COR-L47 (cell line): ENCODE results near the gene OTULINL.

Experiments used
- DNase-seq: peaks from one replicate; lab custom pipeline; 2025; lab: John Stamatoyannopoulos, UW

Gene OTULINL

GRCh38 chr5:14600846-14601245, 19.3 kb downstream of the OTULINL start:
- DNase-seq, result no peak

GRCh38 chr5:14603141-14603540, 21.5 kb downstream of the OTULINL start:
- DNase-seq, result no peak

- DNase-seq, result no peak
Measured at GRCh38 chr5:14607104-14607503, 25.5 kb downstream of the OTULINL start.

GRCh38 chr5:14608169-14608568, 26.6 kb downstream of the OTULINL start:
- DNase-seq, result no peak

DNA sequence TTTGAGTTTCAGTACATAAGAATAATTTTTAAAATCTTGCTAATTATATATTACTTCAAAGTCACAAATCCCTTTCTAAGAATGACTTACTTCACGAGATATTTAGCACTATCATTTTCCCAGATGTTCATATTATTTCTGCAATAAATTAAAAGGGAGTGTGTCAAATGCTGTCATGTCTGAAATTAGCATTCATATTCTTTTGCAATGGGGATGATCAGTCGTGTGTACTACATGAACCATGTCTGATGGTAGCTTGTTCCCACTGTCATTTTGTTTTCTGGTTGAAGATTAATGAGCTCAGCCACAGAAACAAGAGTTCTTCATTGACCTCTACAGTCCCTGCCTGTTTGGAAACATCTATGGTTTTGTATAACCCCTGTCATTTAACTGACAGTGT, 30.1 kb downstream of the OTULINL start:
- no peak for DNase-seq

GRCh38 chr5:14614490-14614889, 32.9 kb downstream of the OTULINL start:
- DNase-seq, result no peak

- peak; percentile 18 for DNase-seq
Measured at GRCh38 chr5:14615365-14615764, 33.8 kb downstream of the OTULINL start.

GRCh38 chr5:14617441-14617840, 35.8 kb downstream of the OTULINL start:
- no peak for DNase-seq

DNA sequence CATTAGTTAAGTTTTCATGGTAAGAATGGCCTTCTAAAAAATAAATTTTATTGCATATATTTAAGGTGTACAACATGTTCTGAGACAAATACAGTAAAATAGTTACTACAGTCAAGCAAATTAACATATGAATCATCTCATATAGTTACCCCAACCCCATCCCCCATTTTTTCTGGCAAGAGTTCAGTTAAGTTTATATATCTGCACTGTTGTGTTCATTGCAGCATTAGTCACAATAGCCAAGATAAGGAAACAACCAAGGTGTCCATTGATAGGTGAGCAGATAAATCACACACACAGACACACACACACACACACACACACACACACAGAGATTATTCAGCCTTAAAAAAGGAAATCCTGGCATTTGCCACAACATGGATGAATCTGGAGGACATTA, 45.7 kb downstream of the OTULINL start:
- no peak for DNase-seq

DNA sequence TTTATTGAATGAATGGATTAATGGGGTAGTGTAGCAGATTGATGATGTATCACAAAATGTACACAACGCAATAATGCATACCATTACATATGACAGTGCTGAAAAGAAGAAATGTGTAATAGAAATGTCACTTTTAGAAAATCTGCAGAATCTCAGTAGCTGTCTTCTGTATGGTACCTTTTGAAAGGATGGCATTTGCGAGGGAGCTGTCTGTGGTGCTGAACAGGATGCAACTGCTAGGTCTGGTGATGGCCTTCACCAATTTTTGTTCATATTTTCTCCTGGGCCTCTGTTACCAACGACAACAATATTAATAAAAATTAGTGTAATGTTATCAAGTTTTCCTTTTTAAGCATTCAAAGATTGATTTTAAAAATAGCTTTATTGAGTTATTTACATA, 46.8 kb downstream of the OTULINL start:
- no peak for DNase-seq

- no peak for DNase-seq
Measured at GRCh38 chr5:14630671-14631070, 49.1 kb downstream of the OTULINL start.

GRCh38 chr5:14635656-14636055, 54.1 kb downstream of the OTULINL start:
- DNase-seq, result no peak

- DNase-seq, result no peak
Measured at GRCh38 chr5:14640765-14641164, 59.2 kb downstream of the OTULINL start.

- no peak for DNase-seq
Measured at GRCh38 chr5:14644623-14645237, 63.1 kb downstream of the OTULINL start.

DNA sequence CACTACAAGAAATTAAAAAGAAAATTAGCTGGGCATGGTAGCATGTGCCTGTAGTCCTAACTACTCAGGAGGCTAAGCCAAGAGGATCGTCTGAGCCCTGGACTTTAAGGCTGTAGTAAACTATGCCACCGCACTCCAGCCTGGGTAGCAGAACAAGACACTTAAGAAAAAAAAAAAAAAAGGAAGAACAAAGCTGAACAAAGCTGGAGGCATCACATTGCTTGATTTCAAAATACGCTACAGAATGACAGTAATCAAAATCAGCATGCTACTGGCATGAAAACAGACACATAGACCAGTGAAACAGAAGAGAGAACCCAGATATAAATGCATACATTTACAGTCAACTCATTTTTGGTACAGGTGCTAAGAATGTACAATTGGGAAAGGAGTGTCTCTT, 68.5 kb downstream of the OTULINL start:
- no peak for DNase-seq

DNA sequence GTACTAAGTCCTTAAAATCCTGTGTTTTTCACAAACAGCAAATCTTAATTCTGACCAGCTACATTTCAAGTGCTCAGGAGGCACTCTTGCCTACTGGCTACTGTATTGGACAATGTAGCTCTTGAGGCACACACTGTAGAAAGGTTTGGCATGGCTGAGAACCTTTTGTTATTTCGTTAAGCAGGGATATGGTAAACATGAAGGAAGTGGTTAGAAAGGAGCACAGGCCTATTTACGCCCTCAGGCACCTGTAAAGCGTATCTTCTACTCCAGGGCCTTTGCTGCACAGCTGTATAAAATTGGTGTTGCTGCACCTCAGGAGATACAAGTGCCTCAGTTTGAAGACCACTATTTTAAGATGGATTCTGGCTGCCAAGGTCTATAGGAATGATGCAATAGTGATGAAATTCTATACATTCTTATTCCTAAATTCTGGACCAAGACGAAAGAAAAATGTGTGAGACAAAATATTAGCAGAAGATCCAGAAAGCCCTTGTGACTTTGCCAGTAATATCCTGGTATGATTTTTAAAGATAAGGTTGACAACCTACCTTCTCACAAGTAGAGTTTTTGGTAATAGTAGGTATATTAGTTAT, 73.7 kb downstream of the OTULINL start:
- no peak for DNase-seq

- DNase-seq, result no peak
Measured at GRCh38 chr5:14656898-14657297, 75.3 kb downstream of the OTULINL start.

GRCh38 chr5:14659821-14660607, 78.4 kb downstream of the OTULINL start:
- no peak for DNase-seq

- DNase-seq, result no peak
Measured at GRCh38 chr5:14660833-14661232, 79.2 kb downstream of the OTULINL start.
